Thyroid gland (tissue), 4 donors: Measurements from ENCODE around the gene NCBP1. TPM values are rescaled to one million over a fixed set of nuclear protein-coding genes. Genes with fewer than 3 reads are reported as not detected.
A peak's percentile ranks its signal among the peaks of the same experiment; 100 is the strongest.

ENCODE experiments used
- DNase-seq, 2 donors: peaks; one replicate each; pipeline ENCODE4 v3.0.0-alpha.2; 2019
- H3K27ac ChIP-seq, 3 donors: fragments of 200-600 bp; sonication (generic); 1 replicate in 2 of 3; 2 replicates in 1 of 3; pipeline ENCODE4 v1.5.1; 2016 to 2019; ENCODE audit warnings: mild to moderate bottlenecking in 1 of 3, moderate library complexity in 1 of 3
- H3K27me3 ChIP-seq: fragments of 200-600 bp; sonication (generic); one replicate; pipeline ENCODE4 v1.5.1; 2019
- H3K36me3 ChIP-seq, 2 donors: fragments of 200-600 bp; sonication (generic); one replicate each; pipeline ENCODE4 v1.5.1; 2016 to 2019
- H3K4me1 ChIP-seq, 2 donors: fragments of 200-600 bp; sonication (generic); one replicate each; pipeline ENCODE4 v1.5.1; 2017 to 2019
- H3K4me3 ChIP-seq, 3 donors: fragments of 200-600 bp; sonication (generic); replicated peaks in 1 of 3; 1 replicate in 2 of 3; 2 replicates in 1 of 3; pipeline ENCODE4 v1.5.1; 2016; ENCODE audit warnings: mild to moderate bottlenecking in 1 of 3
- H3K9me3 ChIP-seq: fragments of 200-600 bp; sonication (generic); one replicate; pipeline ENCODE4 v1.5.1; 2017
- CTCF ChIP-seq, 6 experiments: fragments of 200-600 bp in 3 of 6; fragments of 450-650 bp in 3 of 6; sonication (generic) in 3 of 6; IDR thresholded peaks; one replicate each; pipeline ENCODE4 v1.5.1; 2016 to 2019; ENCODE audit warnings: antibody characterized with exemption in 6 of 6, mild to moderate bottlenecking in 2 of 6, inconsistent platforms in 1 of 6, moderate library complexity in 1 of 6
- POLR2A ChIP-seq, 2 donors: fragments of 450-650 bp; IDR thresholded peaks; one replicate each; pipeline ENCODE4 v1.6.1; 2017; ENCODE audit warnings: antibody characterized with exemption in 2 of 2, mild to moderate bottlenecking in 2 of 2, moderate library complexity in 1 of 2
- WGBS, 2 donors: methylation state at CpG; one replicate each; pipeline ENCODE4 v1.1.5; 2017; 5-methylcytosine and 5-hydroxymethylcytosine counted together
- intact Hi-C: fragments of 100-400 bp; cut with DNase I; formaldehyde crosslinking; loops from one replicate; pipeline ENCODE4 v1.15.1; 2023
- total RNA-seq, 4 donors: library from RNA; depleted of rRNA; stranded (reverse); fragments of >200 nt; gene quantifications; one replicate each; pipeline ENCODE4 v1.2.3, GENCODE V29; 2016

Gene NCBP1
- total RNA-seq, 4 donors from 2014 or later, result 25.7 to 40.4 (median 28.8) TPM

- H3K9me3 ChIP-seq, result no peaks in the 10 kb centered on the region
- intact Hi-C loops, result no loop called here
- peak overlapping the region in 1 of 3 donors; percentile 27 for H3K27ac ChIP-seq
- TF ChIP-seq POLR2A (IDR thresholded peaks at IDR 0.05), result no peak
- peak in 1 of 6 experiments; percentile 15 for TF ChIP-seq CTCF (IDR thresholded peaks at IDR 0.05)
- no peaks in the 10 kb centered on the region for H3K36me3 ChIP-seq
- peak in 1 of 2 donors; percentile 42 for DNase-seq
- peaks cover 0 to 13% of the 10 kb centered on the region in 2 donors for H3K4me1 ChIP-seq
- no peak overlapping the region for H3K4me3 ChIP-seq
- H3K27me3 ChIP-seq, result no peaks in the 10 kb centered on the region
- WGBS, 2 donors, result 67 to 86% methylated on average over 2 of the region's 2 CpGs
Measured at GRCh38 chr9:97721396-97721795, 87.8 kb downstream of the NCBP1 start.

- DNase-seq, result no peak
- no peak for TF ChIP-seq CTCF (IDR thresholded peaks at IDR 0.05)
- no peak for TF ChIP-seq POLR2A (IDR thresholded peaks at IDR 0.05)
- H3K27ac ChIP-seq, result no peak overlapping the region
- H3K4me1 ChIP-seq, result peaks cover 0 to 13% of the 10 kb centered on the region in 2 donors
- H3K9me3 ChIP-seq, result no peaks in the 10 kb centered on the region
- H3K27me3 ChIP-seq, result no peaks in the 10 kb centered on the region
- intact Hi-C loops, result no loop called here
- WGBS, 2 donors, result 46 to 60% methylated on average over 2 of the region's 2 CpGs
- H3K4me3 ChIP-seq, result no peak overlapping the region
- H3K36me3 ChIP-seq, result no peaks in the 10 kb centered on the region
Measured at GRCh38 chr9:97722331-97722730, 88.7 kb downstream of the NCBP1 start.

Other genes starting within 250 kb of the NCBP1 start
- 10 to 100 TPM in 3 of 4 donors, 1 to 10 TPM in 1; 9.9 to 12.8 (median 11.4) TPM for gene TDRD7, start 221.7 kb upstream of the NCBP1 start, total RNA-seq
- 10 to 100 TPM; 33.4 to 38.6 (median 37.0) TPM for gene TMOD1, start 132.2 kb upstream of the NCBP1 start, total RNA-seq
- gene TSTD2, start 453 bp upstream of the NCBP1 start, total RNA-seq, result 10 to 100 TPM; 34.1 to 53.1 (median 34.7) TPM
- 10 to 100 TPM; 25.6 to 42.5 (median 35.8) TPM for gene XPA, start 63.5 kb downstream of the NCBP1 start, total RNA-seq
- 100 to 1,000 TPM; 405 to 748 (median 454) TPM for gene FOXE1, start 219.4 kb downstream of the NCBP1 start, total RNA-seq